NCI-H1417 treated with DMSO at 0.1 percent for 48 hours (cell line): ENCODE results near the gene S100A16.
"Not testable (repeated sequence)": the region's sequence is repeated elsewhere in the genome, so short reads cannot be mapped to it uniquely, and the experiment has no call there.

Source experiments
- DNase-seq: peaks from one replicate; lab custom pipeline; 2025; lab: John Stamatoyannopoulos, UW

Gene S100A16, protein sequence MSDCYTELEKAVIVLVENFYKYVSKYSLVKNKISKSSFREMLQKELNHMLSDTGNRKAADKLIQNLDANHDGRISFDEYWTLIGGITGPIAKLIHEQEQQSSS

DNA sequence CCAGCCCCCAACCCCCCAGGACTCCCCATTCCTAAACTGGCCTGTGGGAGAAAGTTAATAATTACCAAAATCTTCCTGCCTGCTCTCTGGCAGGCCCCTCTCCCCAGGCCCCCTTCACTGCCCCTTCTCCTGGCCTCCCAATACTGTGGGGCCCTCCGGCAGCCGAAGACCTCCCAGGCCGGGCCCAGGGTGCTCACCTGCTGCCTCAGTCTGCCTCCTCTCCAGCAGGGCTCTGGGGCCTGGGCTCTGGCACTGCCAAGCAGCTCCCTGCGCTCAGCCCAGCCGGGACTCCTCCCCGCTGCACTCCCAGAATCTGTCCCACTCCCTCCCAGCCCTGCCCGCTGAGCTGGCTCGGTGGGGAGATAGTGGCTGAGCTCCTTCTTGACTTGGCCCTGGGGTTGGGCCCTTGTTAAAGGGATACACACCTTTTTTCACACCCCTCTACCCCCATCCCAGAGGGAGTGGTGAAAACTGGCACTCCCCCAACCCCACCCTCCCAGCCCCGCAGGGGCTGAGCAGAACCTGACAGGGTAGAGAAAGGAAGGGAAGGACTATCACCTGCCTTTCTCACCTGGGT lies at the start of gene S100A16:
Gene S100A16 (minus strand): TSS at position 383 of the 577 bp plus-strand sequence. CDS start 4,986 bp downstream, outside the sequence.
- DNase-seq: no peak

DNA sequence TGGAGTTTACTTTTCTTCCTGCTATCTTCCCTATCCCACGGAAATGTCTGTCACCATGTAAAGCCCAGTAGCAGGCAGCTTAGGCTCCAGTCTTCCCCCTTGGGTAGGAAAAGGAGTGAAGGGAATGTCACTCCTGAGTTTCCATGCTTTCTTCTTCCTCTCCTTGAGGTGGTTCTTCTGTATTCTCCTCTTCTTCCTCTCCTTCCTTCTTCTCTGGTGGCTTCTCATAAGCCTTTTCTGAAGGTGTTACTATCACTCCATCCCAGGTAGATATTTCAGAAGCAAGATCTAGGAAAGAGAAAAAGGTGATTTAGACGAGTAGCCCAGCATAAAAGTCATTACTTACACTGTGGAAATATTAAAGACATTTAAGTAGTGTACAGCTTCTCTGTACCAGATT lies 49.3 kb upstream of the S100A16 start:
- no peak for DNase-seq

DNA sequence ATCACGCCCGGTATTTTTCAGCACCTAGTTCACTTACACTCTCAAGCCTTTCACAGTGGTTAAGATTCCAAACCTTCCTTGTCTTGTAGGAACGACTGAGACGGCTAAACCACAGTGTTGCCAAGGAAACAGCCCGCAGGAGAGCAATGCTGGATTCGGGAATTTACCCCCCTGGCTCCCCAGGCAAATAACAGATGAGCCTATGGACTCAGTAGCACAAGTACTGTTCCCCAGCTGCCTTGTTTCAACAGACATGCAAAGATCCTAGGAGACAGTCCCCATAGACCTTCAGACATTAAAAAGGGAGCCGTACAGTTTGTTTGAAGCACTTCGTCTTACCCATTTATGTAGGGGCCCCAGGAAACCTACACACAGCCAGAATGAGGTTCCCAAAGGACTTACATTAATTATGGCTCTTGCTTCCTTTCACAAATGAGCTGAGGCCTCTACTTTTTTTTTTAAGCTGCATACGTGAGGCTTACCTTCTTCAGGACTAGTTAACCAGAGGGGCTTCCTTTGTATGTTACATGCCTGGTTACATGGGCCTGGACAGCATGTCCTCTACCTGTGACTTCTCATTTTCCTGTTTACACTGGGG lies 48.3 kb upstream of the S100A16 start:
- no peak for DNase-seq

DNA sequence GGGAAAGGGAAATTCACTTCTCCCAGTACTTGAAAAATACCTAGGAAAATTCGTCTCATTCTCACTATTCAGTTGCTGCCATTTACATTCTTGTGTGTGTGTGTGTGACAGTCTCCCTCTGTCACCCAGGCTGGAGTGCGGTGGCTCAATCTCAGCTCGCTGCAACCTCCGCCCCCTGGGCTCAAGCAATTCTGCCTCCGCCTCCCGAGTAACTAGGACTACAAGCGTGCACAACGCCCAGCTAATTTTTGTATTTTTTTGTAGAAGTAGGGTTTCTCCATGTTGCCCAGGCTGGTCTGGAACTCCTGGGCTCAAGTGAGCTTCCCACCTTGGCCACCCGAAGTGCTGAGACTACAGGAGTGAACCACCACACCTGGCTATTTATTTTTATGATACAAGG lies 46.7 kb upstream of the S100A16 start:
- no peak for DNase-seq

DNA sequence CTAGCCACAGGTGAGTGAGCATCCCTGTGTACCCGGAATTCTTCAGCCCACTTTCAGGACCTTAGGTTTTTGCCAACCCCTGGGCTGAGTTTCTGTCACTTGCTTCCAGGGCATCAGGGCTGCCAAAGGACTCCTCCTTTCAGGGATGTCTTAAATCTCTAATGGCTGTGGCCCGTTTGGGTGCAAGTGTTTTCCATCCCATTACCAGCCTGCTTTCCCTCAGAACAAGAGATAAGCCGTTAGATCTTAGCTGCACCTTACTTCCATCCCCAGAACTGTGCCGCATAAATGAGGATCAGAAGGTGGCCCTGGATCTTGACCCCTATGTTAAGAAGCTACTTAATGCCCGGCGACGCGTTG lies 46.2 kb upstream of the S100A16 start:
- DNase-seq: no peak

DNA sequence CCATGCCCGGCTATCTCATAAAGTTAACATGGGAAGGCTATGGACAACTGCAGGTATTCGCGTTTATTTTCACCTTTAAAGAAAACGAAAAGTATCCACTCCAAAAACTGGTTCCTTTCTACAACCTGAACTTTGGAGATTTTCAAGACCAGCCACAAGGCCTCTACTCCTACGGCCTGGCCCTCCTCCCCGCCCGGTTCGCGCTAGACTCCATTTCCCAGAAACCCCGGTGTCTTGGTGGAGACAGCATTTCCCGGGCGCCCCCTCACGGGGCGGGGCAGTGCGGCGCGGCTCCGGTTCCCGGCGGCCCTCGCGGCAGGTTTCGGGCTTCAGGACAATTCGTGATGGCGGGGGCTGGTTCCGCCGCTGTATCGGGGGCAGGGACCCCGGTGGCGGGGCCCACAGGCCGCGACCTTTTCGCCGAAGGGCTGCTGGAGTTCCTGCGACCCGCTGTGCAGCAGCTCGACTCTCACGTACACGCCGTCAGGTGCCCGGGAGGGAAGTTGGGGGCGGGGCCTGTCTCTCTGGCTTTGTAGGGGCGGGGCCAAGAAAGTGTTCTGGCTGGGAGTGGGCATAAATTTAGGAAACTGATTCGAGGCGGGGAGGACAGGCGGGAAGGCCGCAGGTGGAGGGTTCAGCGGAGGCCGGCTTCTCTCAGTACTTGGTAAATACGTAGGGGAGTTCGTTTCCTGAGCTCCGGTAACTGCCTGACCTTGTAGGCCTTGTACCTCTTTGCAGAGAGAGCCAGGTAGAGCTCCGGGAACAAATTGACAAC lies 45.6 kb upstream of the S100A16 start, which contains the start of gene SNAPIN:
Gene SNAPIN (plus strand): TSS at position 304 of the 775 bp plus-strand sequence. CDS start 41 bp downstream, at position 345.
- DNase-seq: peak; percentile 30

DNA sequence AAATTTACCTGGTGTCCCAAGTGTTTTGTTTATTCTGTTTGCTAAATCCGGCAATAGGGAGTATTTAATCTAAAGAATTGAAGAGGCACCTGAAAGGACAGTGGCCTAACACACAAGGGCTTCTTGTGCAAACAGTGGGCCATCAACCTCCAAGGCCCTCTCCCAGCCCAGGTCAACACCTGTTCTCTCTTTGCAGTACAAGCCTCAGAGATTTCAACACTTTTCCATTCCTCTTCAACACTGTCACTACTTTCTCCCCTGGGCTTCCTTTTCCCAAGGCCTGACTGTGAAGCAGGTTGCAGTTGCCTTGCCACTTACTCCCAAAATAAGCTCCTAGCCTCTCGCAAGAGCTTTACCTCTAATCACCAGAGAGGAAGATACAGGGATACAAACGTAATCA lies 42.4 kb upstream of the S100A16 start:
- DNase-seq: no peak

DNA sequence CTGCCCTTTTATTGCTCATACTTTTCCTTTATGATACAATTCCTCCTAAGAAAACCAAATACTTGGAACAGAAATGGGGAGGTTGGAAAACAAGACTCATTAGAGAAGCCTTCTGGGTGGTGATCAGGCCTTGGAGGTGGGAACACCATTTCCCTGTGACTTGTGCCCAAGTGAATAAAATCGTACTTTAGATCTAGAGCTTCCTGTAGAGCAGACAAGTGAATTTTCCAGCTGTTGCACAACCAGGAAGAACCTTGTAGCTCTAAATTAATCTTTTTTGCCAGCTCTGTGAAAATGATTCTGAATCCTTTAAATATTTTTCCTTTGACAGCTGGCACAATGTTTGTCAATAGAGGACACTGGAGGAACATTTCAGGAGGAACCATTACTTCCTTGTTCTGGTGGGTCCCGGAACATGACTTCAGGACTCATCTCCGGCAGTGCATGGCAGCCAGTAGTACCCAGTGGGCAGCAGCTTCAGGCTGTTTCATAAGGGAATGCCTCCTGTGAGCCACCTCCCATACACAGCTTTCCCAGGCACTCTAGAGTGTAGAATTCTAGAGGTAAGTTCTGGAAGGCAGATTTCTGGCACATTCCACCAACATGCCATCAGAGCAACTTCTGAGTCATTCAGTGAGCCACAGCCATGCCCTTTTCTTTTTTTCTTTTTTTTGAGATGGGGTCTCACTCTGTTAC lies 40.0 kb upstream of the S100A16 start:
- no peak for DNase-seq

DNA sequence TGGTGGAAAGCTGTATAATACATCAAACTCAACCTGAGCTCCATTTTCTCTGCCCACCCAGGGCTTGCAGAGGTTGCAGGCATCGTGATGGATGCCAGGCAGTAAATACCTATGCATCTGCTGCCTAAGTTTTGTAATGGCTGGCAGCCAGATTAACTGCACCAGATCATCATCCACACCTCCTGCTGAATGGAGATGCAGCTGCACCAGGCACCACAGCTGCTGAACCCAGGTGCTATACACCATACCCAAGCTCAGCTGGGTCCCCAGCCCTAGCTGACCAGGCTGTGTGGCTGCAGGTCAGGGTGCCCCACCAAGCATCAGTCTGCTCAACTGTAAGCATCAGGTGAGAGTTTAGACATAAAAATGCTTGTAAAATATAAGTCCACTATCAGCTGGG lies 38.8 kb upstream of the S100A16 start:
- DNase-seq: no peak

DNA sequence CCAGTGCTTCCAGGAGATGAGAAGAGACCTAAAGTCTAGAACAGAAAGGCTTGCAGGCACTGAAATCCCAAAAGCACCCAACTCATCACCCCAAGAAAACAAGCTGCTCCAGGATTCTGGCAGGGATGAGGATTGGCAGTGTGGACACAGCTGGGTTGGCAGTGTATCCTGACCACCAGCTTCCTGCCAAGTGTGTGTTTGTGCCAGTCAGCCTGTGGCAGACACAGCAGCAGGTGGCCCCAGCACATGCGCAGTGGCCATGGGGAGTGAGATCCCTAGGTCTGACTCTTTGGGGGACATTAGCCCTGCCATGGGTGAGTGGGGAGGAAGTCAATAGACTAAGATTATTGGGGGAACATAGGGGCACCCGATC lies 36.9 kb upstream of the S100A16 start:
- DNase-seq: no peak

DNA sequence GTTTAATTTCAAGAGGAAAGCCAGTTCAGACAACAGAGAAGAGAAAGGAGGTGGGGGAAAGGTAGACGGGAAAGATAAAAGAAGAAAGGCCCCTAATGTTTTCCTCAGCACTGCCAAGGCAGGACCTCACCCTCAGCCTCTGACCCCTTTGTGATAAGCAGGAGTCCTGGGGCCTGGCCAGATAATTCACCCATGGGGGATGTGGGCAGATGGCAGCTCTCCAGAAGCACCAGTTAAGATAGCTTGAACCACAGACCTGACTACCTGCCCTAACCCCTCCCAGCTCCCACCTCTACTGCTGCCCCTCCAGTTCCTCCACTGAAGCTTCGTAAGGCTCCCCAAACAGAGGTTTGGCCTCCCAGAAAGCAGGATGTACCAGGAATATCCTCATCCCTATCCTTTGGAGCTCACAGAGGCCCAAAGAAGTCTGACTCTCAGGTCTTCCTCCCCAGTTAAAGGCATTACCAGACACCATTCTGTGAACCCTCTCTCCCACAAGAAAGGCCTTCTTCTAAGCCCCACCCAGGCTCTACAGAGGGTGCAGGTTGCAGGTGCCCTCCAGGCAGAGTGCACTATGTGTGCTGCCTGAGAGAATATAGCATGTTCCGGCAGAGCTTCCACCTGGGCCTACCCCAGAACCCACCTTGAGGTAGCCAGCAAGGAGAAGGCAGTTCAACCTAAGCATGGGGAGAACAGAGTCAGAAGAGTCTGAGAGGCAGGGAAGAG lies 36.4 kb upstream of the S100A16 start:
- DNase-seq: no peak

DNA sequence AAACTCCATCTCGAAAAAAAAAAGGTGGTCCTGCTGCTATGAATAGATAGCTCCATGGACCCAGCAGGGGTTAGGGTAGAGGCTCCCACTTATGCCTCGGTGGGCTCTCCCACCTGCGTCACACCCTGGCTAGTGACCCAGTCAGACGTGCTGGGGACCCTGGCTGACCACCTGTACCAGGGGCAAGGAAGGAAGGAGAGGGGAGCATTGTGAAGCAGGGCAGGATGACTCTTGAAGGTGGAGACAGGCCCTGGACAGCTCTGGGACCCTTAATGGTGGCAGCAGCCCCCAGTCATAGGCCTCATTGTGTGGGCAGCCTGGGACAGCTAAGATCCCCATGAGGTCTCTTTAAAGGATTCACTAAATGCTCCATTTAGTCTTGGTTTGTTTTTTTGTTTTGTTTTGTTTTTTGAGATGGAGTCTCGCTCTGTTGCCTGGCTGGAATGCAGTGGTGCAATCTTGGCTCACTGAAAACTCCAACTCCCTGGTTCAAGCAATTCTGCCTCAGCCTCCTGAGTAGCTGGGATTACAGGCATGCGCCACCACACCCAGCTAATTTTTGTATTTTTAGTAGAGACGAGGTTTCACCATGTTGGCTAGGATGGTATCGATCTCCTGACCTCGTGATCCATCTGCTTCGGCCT lies 35.2 kb upstream of the S100A16 start:
- DNase-seq: no peak

DNA sequence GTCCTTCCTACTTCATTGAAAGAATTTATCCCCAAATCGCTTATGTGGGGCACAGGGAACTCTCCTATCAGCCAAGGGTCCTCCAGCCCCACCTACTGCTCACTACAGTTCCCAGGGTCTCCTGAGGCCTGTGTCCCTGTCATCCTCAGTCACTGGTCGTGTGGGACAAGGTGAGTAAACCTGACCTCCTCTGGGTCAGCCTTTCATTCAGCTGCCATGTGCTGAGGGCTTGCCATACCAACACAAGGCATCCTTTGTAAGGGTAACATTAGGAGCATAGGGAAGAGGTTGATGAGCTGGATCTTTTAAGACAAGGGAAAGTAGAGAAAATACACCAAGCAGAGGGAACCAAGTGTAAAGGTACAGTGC lies 34.4 kb upstream of the S100A16 start:
- DNase-seq: no peak

DNA sequence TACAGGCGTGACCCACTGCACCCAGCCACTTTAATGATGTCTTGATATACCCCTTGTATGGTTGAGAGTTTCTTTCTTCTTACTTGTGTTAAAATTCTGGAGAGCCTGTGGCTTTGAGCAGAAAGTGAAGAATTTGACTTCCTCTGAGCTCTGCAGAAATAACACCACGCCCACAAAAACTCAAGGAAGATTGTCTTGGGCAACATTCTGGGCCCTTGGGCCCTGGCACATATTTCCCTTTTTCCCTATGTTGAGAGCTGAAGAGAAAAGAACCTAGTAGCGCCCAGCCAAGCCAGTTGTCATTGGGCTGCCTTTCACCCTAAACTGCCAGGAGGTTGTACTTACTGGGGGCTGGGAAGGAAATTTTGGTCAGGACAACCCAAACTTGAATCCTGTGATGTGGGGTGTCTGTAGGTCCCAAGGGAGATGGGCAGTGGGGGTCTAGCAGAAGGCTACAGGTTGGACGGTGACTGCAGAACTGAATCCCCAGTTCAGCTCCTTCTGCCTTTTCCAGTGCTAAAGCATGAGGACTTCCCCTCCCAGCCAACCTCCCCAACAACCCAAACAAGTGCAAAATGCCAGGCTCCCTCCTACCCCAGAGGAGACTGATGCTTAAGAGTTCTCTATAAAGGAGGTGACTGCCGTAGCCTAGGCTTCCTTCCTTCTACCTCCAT lies 33.9 kb upstream of the S100A16 start:
- no peak for DNase-seq

DNA sequence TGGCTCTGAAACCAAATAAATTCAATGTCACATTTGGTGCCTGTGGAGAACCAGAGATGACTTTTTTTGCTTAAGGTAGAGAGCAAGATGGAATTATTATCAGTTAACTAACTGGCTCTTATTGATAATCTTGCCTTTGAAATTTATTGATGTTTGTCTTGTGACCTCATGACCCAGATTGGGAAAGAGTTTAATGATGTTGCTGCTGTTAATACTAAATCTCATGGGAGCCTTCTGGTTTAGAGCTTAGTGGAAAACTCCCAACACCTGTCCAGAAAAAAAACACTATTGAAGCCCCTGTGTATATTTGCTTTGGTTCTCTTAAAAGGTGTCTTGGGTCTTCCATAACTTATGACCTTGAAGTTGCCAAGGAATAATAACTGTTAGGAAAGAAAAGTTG lies 30.9 kb upstream of the S100A16 start:
- DNase-seq: no peak

DNA sequence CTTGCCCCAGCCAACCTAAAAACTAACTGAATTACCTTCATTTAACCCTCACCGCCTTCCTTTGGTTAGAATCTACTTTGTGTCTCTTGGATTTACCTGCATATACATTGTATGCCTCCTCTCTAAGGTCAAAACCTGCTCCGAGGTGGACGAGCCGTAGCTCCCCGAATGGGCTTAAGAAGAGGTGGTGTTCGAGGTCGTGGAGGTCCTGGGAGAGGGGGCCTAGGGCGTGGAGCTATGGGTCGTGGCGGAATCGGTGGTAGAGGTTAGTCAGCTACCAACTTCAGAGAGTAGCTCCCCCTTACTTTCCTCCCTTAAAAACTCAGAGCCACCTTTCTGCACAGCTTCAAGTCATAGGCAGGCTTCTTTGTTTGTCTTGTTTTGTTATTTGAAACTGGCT lies 30.2 kb upstream of the S100A16 start:
- DNase-seq: no peak

DNA sequence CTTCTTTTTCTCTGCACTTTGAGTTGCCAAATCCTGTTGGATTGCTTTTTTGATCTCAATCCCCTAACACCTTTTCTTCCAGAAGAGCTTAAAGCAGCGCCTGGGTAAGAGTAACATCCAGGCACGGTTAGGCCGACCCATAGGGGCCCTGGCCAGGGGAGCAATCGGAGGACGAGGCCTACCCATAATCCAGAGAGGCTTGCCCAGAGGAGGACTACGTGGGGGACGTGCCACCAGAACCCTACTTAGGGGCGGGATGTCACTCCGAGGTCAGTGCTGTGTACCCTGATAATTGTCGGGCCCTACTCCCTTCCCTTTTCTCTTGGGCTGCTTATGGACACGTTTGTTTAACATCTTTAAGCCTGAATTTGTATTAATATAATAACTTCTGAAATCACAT lies 29.2 kb upstream of the S100A16 start:
- DNase-seq: no peak

DNA sequence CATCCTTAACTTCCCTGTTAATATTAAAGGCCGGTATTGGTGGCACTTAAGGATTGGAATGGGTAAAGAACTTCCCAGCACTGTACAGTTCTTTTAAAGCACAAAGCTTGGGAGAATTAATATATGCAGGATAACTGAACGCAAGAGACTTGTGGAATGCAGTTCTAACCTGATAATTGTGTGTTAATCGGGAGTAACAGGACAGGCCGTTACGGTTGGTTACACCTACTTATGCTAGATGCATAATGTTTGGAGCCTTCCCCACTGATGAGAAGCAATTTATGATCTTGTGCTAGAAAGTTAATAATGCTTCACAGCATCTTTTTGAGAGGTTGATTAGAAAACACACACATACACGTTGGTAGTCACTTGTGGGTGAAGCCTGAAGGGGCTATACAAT lies 27.9 kb upstream of the S100A16 start:
- DNase-seq: no peak

DNA sequence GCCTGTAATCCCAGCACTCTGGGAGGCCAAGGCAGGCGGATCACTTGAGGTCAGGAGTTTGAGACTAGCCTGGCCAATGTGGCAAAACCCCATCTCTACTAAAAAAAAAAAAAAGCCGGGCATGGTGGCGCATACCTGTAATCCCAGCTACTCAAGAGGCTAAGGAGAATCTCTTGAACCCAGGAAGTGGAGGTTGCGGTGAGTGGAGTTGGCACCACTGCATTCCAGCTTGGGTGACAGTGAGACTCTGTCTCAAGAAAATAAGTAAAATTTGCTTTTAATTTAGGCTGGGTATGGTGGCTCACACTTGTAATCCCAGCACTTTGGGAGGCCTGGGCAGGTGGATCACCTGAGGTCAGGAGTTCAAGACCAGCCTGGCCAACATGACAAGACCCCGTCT lies 27.3 kb upstream of the S100A16 start:
- not testable (repeated sequence) for DNase-seq

DNA sequence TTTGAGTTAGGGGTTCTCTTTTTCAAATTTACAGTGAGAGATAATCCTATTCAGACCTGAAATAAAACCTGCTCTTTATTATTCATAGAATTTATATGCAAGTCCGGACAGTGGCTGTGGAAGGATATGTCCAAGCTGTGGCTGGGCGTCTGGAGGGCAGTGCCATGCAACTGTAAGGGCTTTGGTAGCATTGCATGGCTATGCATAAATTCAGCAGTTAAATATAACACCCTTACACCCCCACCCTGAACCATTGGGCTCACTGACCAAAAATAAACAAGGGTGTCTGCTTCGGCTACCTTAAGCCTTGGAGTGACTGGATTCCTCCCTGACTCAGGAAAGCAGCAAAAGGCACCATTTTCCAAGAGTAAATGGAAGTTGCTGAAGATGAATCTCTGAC lies 26.3 kb upstream of the S100A16 start:
- no peak for DNase-seq

DNA sequence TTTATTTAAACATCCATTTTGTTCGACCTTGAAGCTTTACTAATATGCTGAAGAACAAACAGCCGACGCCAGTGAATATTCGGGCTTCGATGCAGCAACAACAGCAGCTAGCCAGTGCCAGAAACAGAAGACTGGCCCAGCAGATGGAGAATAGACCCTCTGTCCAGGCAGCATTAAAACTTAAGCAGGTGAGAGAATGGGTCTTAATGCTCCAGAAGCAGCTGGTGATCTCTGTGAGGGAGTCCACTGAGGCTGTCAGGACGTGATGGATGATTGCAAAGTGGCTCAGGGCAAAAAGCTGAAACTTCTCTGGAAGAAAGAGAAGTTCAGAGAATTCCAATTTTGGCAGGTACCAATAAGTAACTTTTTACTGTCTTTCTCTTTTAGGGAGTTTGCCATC lies 25.3 kb upstream of the S100A16 start:
- DNase-seq: no peak
